GM19438 (cell line): Measurements from ENCODE around the gene PDE1C.
A peak's percentile ranks its signal among the peaks of the same experiment; 100 is the strongest.
"Not testable (repeated sequence)": the region's sequence is repeated elsewhere in the genome, so short reads cannot be mapped to it uniquely, and the experiment has no call there.

ENCODE experiments used
- ATAC-seq: cut with Tn5 transposase; IDR thresholded peaks from one replicate; pipeline ENCODE4 v1.9.1; 2021; ENCODE audit warnings: low read depth; ENCODE audit not compliant: unreplicated experiment

Gene PDE1C

DNA sequence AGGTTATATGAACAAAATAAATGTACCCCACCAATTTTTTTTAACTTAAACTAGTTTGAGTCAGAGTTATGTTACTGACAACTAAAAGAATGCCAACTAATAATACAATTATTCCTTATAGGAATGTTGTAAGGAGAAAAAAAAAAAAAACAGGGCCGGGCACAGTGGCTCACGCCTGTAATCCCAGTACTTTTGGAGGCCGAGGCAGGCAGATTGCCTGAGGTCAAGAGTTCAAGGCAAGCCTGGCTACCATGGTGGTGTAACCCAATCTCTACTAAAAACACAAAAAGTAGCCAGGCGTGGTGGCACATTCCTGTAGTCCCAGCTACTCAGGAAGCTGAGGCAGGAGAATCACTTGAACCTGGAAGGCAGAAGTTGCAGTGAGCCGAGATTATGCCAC lies 6.6 kb upstream of the PDE1C start:
- ATAC-seq, result not testable (repeated sequence)

DNA sequence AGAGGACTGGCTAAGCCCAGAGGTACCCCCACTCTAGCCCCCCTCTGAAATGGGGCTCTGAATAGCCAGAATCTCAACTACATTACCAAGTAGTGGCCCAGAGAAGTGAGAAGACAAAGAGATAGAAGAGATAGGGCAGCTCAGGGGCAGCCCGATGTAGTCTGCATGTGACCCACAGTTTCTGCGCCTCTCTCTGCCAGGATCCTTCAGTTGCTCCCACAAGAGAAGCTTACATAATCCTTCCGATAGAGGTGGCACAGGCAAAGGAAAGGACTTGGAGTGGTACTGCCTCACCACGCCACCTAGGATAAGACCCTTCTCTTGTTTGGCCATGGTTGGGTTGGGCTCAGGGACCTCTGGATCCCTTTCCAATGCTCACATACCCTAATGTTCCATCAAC lies 5.4 kb upstream of the PDE1C start:
- no peak for ATAC-seq

- ATAC-seq, result no peak
These were observed 4.8 kb upstream of the PDE1C start for GRCh38 chr7:32074787-32075585.

GRCh38 chr7:32073533-32073932 lies 3.3 kb upstream of the PDE1C start:
- ATAC-seq, result no peak

DNA sequence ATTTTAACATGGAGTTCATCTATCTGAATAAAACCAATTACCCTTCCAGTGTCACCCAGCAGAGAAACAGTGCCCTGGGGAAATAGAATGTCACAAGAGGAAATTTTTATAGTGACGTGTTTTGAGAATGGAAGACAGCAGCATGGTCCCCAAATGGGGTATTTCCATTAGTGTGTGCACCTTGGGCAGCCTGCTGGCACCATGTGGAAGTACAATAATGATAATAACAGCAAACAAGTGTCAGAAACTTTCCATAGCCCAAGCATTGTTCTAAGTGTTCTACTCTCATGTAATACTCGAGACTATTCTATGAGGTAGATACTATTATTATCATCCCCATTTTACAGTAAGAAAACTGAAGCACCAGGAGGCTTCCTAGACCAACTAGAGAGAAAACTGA lies 2.2 kb upstream of the PDE1C start:
- no peak for ATAC-seq

DNA sequence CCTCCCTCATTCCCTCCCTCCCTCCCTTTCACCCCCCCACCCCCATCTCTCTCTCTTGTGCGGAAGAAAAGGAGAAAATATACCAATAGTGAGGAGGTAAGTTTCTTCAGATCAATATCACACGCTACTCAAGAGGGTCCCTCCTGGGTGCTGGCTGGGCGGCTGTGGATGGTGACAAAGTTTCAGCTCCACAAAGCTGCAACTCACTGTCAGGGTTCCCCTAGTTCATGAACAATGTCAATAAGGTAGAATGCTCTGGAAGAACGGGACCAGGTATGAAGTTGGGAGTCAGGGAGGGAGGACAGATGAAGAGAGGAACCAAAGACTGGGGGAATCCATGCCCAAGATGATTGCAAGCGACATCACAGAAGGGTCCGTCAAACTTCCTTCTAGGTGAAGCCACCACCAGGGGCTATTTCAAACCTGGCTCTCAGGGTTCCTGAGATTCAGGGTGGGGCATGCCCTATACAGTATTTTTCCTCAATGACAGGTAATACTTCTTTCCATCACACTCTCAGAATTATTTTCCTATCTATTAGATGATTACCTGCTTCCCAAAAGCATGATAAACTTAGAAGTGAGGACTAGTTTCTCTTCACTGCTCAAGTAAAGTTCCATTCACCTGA lies 1.4 kb upstream of the PDE1C start:
- no peak for ATAC-seq

- ATAC-seq, result no peak
These were observed 179 bp downstream of the PDE1C start for GRCh38 chr7:32070051-32070405.

DNA sequence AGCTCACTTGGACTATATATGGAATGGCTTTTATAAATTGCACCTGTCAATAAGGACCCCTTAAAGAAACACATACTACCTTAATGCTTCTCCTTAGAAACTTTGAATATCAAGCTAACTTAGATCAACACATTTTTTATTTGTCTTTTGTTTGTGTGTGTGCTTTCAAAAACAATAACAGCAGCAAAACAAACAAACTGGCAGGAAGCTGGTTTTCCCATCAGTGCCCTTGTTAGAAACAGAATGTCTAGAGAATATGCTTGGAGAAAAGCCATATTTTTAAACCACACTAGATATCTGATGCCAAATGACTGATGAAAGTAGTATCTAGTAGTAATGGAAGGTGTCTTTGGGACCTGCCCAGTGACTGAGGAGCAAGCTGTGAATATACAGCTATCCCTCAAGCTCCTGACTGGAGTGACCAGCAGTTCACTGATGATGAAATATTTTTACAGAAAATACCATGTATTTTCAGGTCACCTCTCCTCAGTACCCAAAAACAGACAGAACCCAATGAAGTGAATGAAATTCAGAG lies 1.0 kb downstream of the PDE1C start:
- no peak for ATAC-seq

DNA sequence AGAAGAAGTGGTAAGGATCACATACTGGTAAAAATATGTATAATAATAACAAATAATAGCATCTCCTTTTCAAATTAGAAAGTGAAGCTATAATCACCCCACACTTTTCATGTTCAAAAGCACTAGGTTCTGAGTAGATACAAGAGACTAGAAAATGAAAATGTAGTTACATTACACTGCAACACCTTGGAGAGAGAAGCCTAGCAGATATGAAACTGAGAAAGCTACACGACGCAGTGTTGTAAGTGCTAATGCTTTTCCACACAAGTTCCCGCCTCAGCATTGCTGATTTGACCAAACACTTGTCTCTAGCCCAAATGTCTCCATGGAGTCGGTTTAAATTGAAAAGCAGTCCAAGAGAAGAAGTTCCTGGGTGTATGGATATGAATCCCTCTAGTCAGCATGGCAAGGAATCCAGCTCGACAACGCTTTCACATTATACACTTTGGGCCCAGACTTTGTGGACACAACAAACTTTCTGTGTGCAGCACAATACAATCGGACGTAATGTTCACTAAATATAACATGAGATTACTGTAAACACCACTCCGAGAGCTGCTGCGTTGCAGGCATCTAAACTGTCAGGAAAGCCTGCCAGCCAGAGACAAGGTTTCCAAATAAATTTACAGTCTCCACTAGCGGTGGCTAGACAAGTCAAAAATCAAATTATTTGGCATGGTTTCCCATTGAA lies 1.7 kb downstream of the PDE1C start:
- no peak for ATAC-seq

DNA sequence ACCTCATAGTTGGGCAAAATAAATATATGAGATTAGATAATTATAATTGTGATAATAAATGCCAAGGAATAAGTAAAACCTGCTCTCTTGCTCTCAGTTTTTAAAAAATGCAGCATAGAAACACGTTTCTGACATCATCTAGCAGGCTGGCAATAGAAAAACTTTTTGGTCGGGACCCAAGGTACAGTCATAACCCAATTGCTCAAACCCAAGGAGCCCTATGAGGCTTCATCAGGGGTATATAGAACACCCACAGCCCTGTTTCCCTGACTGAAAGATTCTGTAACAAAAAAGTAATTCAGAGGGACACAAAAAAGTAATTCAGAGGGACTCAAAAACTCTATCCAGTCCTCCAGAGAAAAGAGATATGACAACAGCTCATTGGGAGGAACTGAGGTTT lies 3.8 kb downstream of the PDE1C start:
- no peak for ATAC-seq

DNA sequence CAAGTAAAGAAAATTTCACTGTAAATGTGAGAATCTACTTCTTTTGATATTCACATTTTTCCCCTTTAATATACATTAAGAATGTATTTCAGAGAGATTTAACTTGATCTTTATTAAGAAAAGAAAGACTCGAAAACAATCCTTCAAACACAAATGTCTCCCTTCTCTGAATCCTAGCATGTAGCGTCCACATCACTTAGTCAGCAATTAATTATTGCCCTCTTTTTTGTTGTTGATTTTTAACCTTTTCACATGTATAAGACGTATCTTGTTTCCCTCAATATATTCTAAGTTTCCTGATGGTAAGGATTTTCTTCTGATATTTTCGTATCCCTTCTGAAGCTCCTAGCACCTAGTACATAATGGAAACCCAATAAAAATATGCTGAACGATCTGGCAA lies 6.6 kb downstream of the PDE1C start:
- no peak for ATAC-seq

DNA sequence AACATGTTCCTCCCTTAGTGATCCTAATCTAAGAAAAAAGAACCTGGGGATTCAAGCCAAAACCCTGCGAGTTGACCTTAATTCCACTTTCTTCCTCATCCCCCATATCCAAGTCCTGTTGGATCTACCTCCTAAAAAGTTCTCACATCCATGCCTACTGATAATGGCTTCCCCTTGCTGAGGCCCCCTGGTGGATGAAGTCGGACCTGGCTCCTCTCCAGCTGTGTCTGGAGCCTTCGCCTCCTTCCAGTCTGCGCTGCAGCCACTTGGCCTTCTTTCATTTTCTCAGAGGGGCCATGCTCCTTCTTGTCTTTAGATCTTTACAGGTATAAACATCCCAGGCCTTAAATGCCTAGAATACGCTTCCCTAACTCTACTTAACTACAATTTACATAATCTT lies 8.1 kb downstream of the PDE1C start:
- no peak for ATAC-seq

GRCh38 chr7:32061346-32061745 lies 8.9 kb downstream of the PDE1C start:
- no peak for ATAC-seq

DNA sequence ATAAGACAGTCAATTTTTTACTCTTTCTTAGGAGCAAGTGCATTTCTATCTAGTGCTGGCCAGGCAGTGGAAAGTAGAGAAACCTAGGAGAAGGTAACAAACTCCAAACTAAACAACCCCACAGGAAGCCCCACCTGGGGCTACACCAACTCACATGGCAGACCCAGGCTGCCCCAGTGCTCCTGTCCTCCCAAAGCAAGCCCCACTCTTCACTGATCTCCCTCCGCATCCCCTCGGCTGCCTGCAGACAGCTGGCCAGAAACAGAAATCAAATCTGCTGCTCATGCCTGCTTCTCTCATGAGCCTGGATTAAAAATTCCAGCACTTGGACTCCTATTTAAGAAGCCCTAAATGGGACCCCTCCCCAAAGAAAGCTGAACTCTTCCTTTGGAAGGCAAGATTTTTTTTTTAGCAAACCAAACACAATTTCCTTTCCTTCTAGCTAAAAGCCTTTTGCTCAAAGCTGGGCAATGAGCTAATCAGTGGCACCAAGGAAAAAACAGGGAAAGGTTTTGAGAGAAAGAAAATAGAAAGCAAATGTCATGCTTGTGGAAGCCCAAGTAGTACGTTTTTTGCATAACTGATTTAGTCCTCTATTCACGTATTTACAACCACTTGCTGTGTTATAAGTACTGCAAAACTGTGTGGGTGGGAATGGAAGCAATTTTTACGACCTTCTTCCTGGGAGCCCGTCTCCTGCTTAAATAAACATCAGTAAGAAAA lies 10.8 kb downstream of the PDE1C start:
- no peak for ATAC-seq

DNA sequence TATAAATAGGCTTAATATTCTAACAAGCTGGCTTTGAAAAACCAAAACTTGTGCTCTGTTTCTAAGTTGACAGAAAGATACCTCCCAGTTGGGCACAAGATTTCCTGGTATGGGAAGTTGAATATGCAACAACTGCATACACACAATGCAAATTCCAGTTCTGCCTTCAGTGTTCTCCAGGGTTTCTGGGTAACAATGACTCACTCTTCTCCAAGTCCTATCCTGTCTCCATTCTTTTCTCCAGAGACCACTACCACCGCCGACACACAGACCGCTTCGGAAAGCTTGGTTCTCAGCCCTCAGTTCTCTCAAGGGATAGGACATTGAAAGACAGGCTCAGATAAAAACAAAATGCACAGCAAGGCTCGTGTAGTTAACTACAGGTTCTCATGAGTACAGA lies 12.2 kb downstream of the PDE1C start:
- no peak for ATAC-seq

DNA sequence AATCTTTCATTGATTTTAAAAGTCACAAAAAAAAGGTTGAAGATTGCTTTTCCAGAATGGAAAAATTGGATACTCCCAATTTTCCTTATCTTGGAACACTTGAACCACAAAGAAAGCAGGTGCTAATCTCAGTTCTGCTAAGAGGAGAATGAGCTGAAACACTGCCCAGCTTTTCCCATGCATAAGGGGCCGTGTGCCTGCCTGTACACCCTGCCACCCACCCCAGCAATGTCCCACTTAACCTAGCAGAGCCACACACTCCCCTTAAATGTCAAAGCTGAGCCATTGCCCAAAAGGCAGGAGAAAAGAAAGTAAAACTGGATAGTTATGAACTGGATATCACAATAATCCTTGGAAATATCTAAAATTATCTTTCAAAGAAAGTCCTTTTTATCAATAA lies 13.4 kb downstream of the PDE1C start:
- ATAC-seq, result no peak

DNA sequence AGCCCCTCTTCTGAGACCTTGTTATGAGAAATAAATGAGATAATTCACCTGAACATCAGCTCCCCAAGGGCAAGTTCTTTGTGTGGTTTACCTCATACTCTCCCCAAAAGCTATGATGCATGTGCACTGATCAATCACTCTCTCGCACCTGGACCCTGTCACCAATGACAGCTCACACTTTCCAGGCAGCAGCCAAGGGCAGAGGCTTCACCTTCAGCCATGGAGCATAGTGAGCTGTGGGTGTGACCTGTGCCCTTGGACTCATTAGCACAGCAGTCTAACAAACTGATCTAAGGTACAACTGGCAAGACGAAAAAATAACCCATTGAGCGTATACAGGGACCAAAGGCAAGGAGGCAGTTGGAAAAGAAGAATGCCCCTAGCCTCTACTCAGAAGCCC lies 17.0 kb downstream of the PDE1C start:
- ATAC-seq, result no peak

DNA sequence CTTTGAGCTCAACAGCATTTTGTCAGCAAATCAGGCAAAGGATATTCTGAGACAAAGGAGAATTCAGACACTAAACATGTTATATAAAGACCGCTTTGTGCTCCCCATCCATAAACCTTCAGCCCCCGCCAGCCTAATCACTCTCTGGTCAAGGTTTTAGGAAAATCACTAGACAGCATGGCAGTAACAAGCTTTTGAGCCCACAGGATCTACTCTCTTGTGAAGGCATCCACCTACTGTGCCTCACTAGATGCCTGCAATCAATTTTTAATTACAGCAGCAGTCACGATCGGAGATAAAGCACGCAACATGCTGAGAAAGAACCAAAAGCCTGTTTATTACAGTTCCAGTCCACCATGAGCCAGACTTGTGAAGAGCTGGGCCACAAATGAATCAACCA lies 19.1 kb downstream of the PDE1C start:
- ATAC-seq, result no peak

- ATAC-seq, result no peak
These were observed 20.6 kb downstream of the PDE1C start for GRCh38 chr7:32049599-32049998.

GRCh38 chr7:32048970-32049491 lies 21.2 kb downstream of the PDE1C start:
- ATAC-seq, result peak; percentile 69

DNA sequence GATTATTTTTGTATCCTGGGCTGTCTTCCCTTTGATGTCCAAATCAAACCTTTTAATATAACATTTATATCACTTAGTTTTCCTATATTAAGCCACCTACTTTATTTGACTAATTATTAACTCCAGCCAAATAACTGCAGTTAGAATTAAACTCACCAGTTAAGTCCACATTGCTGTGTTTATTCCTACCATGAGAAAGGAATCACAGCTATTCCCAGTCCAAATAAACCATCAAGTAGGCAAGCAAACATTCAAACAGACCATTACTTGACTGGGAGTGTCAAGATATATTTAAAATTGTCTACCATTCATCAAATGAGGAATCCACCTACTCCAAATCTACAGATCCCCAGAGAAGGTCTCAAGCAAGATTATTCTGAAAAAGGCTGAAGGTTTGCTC lies 22.4 kb downstream of the PDE1C start:
- ATAC-seq, result no peak
